NCI-H345 treated with DMSO at 0.1 percent for 48 hours (cell line): Measurements from ENCODE around the gene CFAP161.

Source experiments
- DNase-seq: peaks from one replicate; lab custom pipeline; 2025; ENCODE audit not compliant: unreplicated experiment; lab: John Stamatoyannopoulos, UW

Gene CFAP161

DNA sequence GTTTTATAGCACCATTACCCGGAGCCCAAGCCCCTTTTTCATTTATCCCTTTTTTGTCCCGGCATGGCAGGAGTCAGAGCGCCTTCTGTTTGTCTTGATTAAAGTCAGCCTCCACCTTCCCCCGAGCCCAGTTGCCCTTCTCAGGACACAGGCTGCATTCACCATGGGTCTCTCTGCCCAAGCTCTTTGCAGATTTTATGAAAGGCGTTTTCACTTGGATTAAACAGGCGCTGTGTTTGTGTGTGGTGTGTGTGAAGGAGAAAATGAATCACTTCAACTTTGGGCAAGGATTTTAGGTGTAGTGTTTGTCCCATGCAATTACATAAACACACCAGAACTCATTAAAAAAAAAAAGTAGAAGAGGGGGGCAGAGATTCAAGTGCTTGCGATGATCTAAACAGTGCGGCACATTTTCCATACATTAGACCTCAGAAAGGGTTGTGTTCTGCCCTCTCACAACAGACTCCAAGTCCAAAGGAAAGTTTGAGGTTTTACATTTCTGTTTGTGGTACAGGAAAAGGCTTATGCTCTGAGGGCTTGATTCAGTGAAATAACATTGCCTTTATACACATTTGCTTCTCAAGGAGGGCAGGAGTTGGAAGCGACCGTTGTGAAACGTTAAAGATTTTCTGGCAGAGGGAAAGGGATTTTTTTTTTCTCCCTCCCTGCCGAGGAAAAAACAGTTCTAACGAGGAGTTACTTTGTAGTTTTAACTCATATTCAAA lies 48.1 kb downstream of the CFAP161 start:
- no peak for DNase-seq

- DNase-seq: no peak
Measured at GRCh38 chr15:81182756-81183438, 48.8 kb downstream of the CFAP161 start.

DNA sequence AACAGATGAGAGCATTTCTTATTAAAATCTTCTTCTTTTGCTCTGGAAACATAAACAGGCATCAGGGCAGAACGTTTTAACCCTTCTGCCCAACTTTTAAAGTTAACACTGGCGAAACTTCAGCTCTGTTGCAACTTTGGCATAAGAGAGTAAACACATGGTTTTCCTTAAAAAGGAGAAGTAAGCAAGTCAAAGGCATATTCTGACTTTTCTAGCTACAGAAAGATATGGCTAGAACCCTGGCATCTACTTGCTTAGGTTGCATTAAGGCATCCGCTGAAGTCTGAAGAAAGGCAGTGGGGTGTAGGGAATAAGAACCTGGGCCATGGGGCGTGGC lies 49.3 kb downstream of the CFAP161 start:
- no peak for DNase-seq

- no peak for DNase-seq
Measured at GRCh38 chr15:81184188-81184587, 50.1 kb downstream of the CFAP161 start.

GRCh38 chr15:81185631-81186295 lies 51.7 kb downstream of the CFAP161 start:
- DNase-seq: no peak

GRCh38 chr15:81188354-81188753 lies 54.3 kb downstream of the CFAP161 start:
- no peak for DNase-seq

DNA sequence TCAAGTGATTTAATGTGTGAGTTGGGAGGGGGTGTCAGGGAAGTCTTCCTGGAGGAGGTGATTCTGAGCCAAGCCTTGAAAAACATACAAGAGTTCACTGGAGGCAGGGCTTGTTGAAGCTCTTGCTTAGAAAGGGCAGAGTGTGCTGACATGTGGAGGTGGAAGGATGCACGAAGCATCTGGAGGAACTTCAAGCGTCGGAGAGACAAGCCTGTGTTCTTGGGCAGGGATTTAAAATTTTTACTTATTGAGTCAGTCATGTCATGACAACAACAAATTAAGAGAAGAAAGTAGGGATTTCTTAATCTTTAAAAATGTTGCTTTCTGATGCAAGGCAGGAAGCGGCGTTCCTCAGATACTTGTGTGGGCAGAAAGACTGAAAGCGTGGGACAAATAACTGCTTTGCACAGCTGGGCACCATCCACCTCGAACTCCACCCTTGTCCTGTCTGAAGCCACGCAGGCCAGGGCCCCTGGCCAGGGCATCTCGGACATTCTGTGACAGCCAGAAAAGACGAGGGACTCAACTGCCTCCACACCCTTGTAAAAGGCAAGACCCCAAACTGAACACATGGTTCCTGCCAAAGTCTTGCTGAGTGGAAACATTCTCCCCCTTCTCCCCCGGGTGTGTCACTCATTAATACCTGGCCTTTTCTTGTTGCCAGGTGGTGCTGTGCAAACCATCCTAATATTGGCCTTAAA lies 55.7 kb downstream of the CFAP161 start:
- DNase-seq: no peak

- DNase-seq: no peak
Measured at GRCh38 chr15:81190922-81191507, 56.9 kb downstream of the CFAP161 start.

DNA sequence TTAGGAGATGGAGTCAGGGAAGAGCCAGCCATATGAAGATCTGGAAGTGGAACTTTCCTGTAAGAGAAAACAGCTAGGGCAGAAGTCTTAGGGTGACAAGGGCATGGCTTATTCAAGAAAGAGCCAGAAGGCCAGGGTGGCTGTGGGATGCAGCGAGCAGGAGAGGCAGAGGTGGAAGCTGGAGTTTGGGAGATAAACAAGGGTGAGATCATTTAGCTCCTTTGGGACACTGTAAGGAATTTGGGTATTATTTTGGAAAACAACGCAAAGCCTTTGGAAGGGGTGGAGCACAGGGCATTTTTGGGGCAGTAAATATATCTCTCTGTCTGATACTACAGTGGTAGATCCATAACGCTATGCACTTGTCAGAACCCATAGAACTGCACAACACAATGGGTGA lies 57.6 kb downstream of the CFAP161 start:
- DNase-seq: no peak

DNA sequence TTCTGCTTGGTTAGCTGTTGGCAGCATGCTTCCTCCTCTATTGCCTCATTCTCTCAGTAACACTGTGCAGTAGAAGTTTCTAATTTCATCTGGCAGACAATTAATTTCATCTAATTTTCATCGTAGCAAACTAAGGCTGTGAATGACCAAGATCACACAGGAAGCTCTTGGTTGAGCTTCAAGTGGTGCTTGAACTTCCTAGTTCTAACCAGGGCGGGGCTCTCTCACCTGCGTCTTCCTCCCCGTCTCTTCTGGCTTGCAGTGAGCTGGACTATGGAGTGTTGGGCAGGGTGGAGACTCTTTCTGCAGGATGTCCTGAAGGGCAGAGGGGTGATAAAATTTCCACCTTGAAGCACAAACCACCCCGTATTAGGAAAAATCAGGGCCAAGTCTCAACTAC lies 60.7 kb downstream of the CFAP161 start:
- no peak for DNase-seq

DNA sequence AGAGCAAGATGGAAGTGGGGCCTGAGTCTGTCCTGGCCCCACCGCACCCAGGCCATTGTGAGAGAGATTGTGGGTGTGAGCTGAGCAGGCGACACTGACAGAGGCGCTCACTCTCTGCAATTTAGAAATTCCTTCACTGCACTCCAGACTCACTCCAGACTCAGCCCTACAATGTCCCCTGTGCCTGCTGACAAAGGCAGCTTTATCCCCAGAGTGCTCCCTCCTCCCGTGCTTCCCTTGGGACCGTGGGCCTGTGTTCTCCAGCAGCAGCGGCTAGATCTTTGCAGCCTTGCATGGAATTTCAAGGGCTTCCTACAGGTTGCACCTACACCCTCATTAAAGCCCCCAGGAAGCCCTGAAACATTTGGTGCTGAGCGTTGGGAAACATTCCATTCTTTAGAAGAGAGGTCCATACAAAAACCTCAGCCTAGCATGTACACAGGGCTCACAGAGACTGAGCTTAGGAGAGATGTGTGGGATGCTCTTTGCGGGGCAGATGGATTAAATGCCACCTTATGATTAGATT lies 61.3 kb downstream of the CFAP161 start:
- DNase-seq: peak; percentile 24

DNA sequence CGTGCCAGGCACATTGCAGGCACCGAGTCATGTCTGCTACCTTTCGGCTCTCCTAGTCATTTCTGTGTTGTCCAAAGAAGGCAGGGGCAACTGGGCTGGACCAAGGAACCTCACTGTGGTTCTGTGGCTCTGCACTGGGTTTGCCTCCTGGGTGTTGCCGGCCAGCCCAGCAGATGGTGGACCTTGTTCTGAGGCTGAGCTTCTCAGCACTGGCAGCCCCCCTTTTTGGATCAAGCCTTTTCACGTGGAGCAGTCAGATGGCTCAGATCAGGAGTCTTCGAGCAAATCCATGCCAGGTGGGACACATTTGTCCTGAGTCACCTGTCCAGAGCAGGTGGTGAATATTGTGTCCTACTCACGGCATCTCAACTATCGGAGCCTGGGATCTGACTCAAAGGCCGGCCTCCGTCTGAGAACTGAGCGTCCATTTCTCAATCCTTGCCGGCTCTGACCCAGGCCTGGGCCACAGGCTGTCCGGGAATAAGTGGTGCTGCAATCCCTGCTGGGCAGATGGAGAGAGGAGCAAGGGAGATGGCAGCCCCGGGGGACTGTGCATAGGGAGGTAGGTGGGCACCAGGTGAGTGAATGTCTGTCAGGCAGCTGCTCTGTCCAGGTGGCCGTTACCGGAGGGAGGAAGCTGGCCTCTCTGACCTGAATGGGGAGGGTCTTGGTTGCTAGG lies 62.6 kb downstream of the CFAP161 start, which contains the start of gene IL16:
TSS of gene IL16 (plus strand) at position 304 of the 679 bp plus-strand sequence. CDS start 28,521 bp downstream, outside the sequence.
- no peak for DNase-seq

GRCh38 chr15:81197255-81197630 lies 63.2 kb downstream of the CFAP161 start:
- no peak for DNase-seq

GRCh38 chr15:81197688-81198281 lies 63.7 kb downstream of the CFAP161 start:
- DNase-seq: no peak
